GM13976 (cell line): ENCODE results near the gene GNL2.

Source experiments
- DNase-seq: peaks from one replicate; pipeline ENCODE4 v3.0.0; 2012; ENCODE audit warnings: low spot score
- in situ Hi-C: fragments of 300-500 bp; cut with MboI; formaldehyde crosslinking; loops from one replicate; pipeline ENCODE4 v1.12.0; 2022; ENCODE audit warnings: low sequenced_read_pairs, mixed read lengths, inconsistent platforms; ENCODE audit not compliant: unreplicated experiment
- TF ChIP-seq, protein P1 (sequence below): IDR thresholded peaks from 2 replicates; pipeline ENCODE4 v1.5.1; 2012; ENCODE audit warnings: borderline replicate concordance, mild to moderate bottlenecking; ENCODE audit not compliant: insufficient read depth; ENCODE audit errors: extremely low read depth, missing control alignments, control extremely low read depth

The GNL2 gene

DNA sequence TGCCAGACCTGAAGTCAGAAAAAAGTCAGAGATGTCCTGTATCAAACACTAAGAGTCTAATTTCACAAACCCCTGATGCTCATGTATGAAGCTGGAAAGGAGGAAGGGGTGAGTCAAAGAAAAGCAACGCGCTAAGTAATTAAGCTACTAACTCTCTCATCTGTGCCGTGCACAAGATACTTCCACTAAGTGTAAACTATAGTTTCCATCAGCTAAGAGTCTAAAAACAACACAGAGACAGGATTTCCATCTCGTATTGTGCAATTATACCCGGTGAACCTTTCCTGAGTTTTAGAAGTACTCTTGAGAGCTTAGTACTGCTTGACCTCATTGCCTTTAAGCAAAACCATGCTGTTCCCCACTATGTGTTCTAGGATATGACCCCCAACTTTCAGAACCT, 20.0 kb downstream of the GNL2 start:
- in situ Hi-C loops = no loop called here
- DNase-seq = no peak
- TF ChIP-seq, protein P1, sequence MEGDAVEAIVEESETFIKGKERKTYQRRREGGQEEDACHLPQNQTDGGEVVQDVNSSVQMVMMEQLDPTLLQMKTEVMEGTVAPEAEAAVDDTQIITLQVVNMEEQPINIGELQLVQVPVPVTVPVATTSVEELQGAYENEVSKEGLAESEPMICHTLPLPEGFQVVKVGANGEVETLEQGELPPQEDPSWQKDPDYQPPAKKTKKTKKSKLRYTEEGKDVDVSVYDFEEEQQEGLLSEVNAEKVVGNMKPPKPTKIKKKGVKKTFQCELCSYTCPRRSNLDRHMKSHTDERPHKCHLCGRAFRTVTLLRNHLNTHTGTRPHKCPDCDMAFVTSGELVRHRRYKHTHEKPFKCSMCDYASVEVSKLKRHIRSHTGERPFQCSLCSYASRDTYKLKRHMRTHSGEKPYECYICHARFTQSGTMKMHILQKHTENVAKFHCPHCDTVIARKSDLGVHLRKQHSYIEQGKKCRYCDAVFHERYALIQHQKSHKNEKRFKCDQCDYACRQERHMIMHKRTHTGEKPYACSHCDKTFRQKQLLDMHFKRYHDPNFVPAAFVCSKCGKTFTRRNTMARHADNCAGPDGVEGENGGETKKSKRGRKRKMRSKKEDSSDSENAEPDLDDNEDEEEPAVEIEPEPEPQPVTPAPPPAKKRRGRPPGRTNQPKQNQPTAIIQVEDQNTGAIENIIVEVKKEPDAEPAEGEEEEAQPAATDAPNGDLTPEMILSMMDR = no peak

GRCh38 chr1:37574834-37575480, 20.8 kb downstream of the GNL2 start:
- in situ Hi-C loops = no loop called here
- TF ChIP-seq, protein P1 = no peak
- no peak for DNase-seq

DNA sequence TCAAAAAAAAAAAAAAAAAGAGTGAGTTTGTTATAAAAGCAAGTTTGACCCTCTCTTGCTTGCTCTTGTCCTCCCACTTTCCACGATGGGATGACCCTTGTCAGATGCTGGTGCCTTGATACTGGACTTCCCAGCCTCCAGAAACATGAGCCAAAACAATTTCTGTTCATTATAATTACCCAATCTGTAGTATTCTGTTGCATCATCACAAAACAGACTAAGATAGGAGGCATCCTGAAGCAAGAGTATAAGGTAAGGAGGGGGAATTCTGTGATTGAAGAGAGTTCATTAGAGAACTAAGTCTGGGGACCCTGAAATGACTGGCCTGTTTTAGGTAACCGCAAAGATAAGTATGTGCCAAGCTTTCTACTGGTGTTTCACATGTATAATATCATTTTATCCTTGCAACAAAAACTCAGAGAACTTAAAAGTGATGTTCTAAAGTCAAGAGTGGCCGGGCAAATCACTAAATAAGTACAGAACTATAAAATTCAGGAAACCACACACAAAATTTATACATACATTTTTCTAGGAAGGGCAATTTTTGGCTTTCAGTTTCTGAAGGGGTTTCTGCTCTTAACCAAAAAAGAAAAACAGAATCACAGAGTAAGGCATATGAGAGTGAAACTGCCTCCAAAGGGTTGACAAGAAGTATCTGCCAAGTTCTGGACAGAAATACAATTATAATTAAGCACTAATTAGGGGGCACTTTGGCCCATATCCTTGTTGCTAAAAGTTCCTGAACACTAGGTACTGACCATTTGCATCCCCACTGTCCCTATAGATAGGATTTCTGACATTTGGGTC, 25.0 kb downstream of the GNL2 start:
- in situ Hi-C loops = no loop called here
- TF ChIP-seq, protein P1 = no peak
- DNase-seq = no peak

DNA sequence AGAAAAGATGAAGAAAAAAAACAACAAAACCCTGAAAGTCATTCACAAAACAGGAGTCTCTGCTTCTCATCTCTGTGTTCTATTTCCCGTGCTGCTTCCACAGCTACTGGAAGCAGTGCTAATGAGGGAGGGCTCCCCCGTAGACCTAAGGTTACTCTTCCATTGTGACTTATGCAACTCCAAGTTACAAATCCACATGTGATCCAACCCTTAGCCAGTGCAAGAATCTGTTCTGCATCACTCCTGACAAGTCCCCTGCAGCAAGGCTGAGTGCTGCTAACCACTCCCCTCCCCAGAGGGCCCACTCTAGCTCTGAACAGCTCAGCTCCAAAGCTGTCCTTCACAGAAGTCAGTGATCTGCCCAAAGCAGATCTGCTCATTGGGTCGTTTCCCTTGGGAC, 28.7 kb downstream of the GNL2 start:
- in situ Hi-C loops = no loop called here
- no peak for DNase-seq
- TF ChIP-seq, protein P1 = no peak

- no peak for DNase-seq
- TF ChIP-seq, protein P1 = no peak
- in situ Hi-C loops = no loop called here
These were observed 30.8 kb downstream of the GNL2 start for GRCh38 chr1:37564892-37565291.

DNA sequence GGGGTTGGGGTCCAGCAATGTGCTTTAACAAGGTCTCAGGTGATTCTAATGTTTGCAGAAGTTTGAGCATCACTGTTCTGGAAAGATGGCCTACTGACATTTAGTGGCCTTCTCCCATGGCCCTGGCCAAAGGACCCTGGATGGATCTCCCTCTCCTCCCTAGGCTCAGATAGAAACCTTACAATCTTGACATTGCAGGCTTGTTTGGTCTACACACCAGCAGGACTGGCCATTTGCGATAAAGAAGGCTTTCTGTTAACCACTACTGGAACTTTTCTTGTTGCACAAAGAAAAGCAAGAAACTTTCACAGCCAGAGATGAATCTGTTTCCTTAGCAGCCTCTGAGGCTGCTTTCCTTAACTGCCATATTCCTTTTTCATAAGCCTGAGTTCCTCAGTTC, 32.8 kb downstream of the GNL2 start:
- TF ChIP-seq, protein P1 = no peak
- in situ Hi-C loops = no loop called here
- DNase-seq = no peak
